ENCODE measurements around the gene SLC12A7. TPM values are rescaled to one million over a fixed set of nuclear protein-coding genes. Genes with fewer than 3 reads are reported as not detected.

Gene SLC12A7
- polyA plus RNA-seq, 4 donors = 32.7 to 47.0 (median 33.7) TPM

DNA sequence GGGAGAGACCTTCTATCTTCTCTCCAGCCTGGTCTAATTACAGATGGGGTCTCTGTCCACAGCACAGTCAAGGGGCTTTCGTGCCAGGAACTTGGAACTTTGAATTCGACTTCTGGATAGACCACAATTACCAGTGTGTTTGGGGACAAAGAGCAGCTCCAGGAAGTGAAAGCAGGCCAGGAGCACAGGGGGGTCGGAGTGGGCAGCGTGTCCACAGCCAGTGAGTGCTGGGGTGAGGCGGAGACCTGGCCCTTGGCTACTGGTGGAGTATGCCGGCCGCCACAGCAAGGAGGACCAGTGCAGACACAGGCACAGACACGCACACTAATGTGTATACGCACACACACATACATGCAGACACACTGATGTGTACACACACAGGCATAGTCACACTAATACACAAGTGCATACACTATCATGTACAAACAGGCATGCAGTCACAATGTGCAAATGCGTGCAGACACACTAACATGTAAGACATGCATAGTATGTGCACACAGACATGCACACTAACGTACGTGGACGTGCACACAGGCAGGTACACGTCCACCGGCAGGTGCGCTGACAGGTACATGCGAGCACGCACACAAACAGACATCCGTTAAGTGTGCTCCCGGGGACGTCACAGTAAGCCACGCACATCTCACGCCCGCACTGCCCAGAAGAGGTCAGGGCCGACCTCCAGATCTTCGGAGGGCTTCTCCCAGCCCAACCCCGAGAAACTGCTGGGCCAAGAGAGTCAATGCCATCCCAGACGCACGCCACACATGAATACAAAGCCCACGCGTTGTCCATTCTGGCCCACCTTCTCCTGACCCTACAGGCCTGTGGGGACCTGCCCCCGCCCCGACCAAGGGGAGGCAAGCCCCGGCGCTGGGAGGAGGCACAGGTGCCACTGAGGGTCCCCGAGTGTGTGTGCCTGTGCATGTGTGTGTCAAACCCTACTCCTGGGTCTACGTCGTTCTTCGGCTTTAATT lies 56.8 kb downstream of the SLC12A7 start:
- DNase-seq (ENCODE audit: low read depth in 4 of 4, low spot score in 3 of 4) = no peak

DNA sequence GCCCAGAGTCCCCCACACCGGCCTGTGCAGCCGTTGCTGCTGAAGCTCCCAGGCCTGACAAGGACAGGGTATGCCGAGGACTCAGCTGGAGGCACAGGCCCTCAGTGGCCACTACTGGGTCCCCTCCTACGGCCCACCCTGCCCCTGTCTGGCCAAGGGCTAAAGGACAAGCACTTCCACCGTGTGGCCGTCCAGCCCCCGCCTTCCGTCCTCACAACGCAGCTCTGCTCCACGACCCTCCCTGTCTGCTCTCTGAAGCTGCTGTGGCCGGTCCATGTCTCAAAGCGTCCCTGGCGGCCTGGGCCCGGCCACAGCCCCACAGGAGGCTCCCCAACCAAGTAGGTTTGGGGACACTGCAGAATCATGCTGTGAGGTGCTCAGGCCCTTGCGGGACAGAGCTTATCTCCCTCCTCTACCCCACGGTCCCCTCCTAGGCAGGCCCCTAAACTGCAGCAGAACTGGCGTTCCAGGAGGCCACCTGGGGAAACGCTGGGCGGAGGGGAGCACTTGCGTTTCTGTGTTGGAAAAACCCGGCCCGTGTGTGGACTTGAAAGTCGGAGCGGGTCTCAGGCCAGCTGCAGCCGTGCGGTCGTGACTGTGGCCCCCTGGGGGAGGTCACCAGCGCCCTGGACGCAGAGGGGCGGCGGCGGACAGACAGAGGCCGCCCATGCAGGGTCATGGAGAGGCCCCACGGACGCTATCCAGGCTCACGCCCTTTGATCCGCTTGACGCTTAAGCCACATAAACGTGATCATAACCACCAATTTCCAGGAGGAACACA lies 57.7 kb downstream of the SLC12A7 start:
- no peak for DNase-seq (ENCODE audit: low read depth in 4 of 4, low spot score in 3 of 4)

DNA sequence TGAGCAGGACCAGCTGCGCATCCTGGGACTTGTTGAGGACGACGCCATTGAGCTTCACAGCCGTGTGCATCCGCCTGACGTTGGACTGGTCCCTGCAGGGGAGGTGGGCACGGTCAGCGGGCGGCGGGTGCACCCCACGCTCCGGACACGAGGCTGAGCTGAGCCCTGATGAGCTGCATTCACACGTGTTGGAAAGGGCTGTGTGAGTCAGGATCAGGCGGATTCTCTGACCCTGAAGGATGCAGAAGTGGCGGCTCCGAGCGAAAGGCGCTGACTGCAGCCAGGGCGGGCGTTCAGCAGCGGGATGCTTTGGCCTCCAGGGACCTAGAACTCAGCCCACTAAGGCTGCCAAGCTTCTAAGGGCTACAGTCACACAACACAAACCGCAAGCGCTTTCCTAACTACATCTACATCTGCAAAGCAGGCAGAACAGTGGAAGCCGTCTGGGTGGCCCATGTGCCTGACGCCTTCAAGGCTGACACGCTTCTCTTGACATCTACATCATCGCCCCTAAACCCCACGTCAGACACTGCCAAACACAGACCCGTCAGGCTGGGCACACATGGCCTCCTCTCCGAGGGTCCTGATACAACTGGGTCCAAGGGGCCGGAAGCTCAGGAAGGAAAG lies 58.4 kb downstream of the SLC12A7 start:
- DNase-seq (ENCODE audit: low read depth in 4 of 4, low spot score in 3 of 4) = no peak

DNA sequence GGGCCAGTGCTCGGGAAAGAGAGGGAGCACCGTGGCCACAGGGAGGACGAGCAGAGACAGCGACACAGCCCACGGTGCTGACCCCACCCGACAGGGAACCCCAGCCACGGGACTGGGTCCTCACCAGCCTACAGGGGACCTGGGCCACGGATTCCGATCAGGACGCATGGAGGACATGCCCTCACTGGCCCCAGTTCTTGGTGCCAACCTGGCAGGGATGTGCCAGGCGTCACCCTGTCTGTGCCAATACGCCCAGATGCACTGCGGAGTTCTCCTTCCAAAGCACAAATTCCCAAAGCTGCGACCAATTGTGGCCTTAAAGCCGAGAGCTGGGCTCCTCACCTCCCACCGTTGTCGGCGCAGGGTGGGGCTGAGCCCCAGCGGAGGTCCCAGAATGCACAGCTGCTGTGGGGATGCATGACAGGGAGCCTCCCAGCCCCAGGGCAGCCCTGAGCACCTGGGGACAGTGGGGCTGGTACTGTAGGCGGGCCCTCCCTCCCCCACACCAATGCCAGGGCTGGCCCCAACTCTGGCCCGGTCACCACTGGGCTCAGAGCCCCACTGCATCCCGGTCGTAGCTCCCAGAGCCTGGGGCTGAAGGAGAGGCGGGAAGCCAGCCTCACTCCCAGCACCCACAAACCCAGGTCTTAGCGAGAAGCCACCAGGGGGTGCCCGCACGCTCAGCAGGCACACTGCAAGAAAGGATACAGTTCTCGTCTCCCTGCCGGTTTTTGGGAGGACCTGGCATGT lies 59.0 kb downstream of the SLC12A7 start:
- DNase-seq (ENCODE audit: low read depth in 4 of 4, low spot score in 3 of 4) = no peak

DNA sequence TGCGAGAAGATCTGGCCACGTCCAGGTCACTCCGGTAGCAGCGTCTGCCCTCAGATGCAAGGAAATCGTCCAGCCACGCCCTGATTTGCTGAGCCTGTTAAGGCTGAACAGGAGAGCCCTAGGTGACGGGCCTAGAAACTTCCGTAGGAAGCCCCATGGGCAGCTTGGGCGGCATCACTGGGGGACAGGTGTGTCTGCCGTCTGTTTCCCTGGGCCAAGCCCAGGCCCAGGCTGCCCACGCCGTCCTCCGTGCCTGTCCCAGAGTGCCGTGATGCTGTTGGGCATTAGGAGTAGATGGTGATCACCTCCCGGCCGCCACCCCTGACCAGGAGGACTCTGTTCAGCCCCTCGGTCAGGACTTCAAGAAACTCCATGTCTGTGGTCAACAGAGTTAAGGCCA lies 59.8 kb downstream of the SLC12A7 start:
- DNase-seq (ENCODE audit: low read depth in 4 of 4, low spot score in 3 of 4) = no peak

DNA sequence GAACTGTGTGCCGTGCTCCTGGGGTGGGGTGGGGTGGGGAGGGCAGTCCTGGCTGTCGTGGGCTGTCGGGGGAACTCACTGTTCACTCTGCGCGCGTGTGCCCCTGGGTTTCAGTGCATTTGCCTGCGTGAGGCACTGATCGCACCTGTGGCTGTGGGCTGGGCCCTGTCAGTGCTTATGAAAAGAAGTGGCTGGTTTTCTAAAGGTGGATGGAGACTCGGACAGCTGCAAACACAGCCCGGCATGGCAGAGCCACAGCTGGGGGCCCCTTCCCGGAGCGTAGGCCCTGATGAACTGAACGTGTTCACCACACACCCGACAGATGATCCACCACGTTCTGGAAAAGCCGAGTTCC lies 60.5 kb downstream of the SLC12A7 start:
- no peak for DNase-seq (ENCODE audit: low read depth in 4 of 4, low spot score in 3 of 4)

DNA sequence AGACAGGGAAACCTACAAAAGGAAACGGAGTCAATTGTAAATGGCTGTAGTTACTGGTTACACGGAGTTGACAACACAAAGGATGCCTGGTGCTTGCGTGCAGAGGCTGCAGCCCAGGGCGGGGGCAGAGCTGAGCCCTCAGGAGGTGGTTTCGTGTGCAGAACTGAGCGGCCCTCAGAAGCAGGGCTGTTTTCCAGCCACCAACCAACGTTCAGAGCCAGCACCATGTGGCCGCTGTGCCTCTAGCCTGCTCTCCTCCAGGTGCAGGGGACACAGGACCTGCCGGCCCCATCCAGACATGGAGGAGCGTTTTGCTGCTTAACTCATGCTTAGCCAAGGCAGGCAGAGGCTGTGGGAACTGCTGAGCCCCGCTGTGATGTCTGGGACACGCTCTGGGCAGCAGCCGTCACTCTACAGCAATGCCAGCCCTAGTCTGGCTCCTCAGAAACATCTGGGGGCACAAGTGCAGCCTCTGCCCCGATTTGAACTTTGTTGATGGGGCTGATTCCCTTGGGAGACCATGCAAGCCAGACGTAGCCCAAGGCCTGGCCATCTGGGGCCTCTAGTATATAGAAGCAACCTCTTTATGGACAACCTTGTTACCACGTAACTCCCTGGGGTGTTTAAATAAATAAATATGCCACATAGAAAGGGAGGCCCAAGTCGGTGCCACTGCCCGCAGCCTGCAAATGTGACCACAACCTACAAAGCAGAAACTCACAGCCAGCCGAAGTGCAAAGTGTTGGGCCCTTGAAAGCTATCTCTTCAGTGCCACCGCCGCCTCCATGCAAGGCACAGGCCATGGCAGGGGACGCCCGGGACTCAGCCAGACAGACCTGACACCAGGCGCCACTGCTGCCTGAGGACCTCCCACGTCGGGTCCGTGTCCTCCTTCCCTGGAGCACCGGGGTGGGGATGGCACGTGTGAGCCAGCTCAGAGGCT lies 61.2 kb downstream of the SLC12A7 start:
- no peak for DNase-seq (ENCODE audit: low read depth in 4 of 4, low spot score in 3 of 4)

DNA sequence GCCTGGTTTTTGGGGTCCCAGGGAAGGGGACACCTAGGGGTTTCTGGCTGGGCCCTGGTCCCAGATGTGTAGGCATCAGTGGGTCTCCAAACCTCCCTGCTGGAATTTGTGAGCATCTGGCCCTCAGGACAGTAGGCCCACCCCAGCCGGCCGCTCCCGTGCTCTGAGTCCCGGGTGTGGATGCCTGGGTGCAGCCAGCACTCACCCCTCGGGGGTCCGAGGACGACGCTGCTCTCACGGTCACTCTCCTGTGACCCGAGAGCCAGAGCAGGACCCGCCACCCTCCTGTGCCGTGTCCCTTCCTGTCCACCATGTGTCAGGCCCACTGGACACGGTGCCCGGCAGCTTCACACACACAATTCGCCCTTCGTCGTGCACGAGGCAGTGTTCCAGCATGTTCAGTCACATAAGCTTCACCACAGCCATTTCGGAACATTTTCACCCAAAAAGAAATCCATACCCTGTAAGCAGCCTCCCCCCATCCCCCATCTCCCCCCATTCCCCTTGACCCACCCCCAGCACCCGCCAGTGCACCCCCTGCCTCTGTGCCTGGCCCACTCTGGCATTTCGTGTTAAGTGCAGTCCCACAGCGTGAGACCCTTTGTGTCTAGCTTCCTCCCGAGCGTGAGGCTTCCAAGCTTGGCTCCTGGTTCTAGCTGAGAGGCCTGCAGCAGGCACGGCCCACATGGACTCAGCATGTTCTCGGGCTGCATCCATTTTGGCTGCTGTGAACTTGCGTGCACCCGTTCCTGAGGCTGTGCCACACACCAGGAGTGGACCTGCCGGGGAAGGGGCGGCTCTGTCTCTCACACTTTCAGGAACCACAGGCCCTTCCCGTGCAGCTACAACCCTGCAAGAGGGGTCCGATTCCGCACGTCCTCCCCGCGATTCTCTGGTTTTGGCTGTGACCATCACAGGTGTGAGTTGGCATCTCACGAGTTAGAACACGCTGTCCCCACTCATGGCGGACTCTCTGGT lies 62.7 kb downstream of the SLC12A7 start:
- DNase-seq (ENCODE audit: low read depth in 4 of 4, low spot score in 3 of 4) = no peak

DNA sequence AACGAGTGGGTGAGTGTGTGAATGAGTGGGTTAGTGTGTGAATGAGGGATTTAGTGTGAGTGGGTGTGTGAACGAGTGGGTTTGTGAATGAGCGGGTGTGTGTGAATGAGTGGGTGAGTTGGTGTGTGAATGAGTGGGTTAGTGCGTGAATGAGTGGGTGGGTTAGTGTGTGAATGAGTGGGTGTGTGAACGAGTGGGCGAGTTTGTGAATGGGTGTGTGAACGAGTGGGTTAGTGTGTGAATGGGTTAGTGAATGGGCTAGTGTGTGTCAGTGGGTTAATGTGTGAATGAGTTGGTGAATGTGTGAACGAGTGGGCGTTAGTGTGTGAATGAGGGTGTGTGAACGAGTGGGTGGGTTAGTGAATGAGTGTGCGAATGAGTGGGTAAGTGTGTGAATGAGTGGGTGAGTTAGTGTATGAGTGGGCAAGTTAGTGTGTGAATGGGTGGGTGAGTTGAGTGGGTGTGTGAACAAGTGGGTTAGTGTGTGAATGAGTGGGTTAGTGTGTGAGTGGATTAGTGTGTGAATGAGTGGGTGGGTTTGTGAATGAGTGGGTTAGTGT lies 63.6 kb downstream of the SLC12A7 start:
- no peak for DNase-seq (ENCODE audit: low read depth in 4 of 4, low spot score in 3 of 4)

DNA sequence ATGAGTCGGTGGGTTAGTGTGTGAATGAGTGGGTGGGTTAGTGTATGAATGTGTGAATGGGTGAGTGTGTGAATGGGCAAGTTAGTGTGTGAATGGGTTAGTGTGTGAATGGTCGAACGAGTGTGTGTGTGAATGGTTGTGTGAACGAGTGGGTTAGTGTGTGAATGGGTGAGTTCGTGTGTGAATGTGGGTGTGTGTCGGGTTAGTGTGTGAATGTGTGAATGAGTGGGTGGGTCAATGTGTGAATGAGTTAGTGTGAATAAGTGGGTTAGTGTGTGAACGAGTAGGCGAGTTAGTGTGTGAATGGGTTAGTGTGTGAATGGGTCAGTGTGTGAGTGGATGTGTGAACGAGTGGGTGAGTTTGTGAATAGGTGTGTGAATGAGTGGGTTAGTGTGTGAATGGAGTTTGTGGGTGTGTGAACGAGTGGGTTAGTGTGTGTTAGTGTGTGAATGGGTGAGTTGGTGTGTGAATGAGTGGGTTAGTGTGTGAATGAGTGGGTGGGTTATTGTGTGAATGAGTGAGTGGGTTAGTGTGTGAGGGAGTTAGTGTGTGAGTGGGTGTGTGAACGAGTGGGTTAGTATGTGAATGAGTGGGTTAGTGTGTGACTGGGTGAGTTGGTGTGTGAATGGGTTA lies 64.4 kb downstream of the SLC12A7 start:
- no peak for DNase-seq (ENCODE audit: low read depth in 4 of 4, low spot score in 3 of 4)

DNA sequence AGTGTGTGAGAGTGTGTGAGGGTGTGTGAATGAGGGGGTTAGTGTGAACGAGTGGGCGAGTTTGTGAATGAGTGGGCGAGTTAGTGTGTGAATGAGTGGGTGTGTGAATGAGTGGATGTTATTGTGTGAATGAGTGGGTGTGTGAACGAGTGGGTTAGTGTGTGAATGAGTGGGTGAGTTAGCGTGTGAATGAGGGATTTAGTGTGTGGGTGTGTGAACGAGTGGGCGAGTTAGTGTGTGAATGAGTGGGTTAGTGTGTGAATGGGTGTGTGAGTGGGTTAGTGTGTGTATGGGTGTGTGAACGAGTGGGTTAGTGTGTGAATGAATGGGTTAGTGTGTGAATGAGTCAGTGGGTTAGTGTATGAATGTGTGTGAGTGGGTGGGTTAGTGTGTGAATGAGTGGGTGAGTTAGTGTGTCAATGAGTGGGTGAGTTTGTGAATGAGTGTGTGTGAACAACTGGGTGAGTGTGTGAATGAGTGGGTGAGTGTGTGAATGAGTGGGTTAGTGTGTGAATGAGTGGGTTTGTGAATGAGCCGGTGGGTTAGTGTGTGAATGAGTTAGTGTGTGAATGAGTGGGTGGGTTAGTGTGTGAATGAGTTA lies 65.8 kb downstream of the SLC12A7 start:
- no peak for DNase-seq (ENCODE audit: low read depth in 4 of 4, low spot score in 3 of 4)

DNA sequence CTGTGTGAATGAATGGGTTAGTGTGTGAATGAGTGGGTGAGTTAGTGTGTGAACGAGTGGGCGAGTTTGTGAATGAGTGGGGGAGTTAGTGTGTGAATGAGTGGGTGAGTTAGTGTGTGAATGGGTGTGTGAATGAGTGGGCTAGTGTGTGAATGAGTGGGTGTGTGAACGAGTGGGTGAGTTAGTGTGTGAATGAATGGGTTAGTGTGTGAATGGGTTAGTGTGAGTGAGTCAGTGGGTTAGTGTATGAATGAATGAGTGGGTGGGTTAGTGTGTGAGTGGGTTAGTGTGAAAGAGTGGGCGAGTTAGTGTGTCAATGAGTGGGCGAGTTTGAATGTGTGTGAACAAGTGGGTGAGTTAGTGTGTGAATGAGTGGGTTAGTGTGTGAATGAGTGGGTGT lies 67.7 kb downstream of the SLC12A7 start:
- no peak for DNase-seq (ENCODE audit: low read depth in 4 of 4, low spot score in 3 of 4)

DNA sequence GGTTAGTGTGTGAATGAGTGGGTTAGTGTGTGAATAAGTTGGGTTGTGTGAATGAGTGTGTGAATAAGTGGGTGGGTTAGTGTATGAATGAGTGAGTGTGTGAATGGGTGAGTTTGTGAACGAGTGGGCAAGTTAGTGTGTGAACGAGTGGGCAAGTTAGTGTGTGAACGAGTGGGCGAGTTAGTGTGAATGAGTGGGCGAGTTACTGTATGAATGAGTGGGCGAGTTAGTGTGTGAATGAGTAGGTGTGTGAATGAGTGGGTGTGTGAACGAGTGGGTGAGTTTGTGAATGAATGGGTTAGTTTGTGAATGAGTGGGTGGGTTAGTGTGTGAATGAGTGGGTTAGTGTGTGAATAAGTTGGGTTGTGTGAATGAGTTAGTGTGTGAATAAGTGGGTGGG lies 68.5 kb downstream of the SLC12A7 start:
- DNase-seq (ENCODE audit: low read depth in 4 of 4, low spot score in 3 of 4) = no peak

DNA sequence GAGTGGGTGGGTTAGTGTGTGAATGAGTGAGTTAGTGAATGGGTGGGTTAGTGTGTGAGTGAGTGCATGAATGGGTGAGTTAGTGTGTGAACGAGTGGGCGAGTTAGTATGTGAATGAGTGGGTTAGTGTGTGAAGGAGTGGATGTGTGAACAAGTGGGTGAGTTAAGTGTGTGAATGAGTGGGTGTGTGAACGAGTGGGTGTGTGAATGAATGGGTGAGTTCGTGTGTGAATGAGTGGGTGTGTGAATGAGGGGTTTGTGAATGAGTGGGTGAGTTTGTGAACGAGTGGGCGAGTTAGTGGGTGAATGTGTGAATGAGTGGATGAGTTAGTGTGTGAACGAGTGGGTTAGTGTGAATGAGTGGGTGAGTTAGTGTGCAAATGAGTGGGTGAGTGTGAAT lies 69.2 kb downstream of the SLC12A7 start:
- DNase-seq (ENCODE audit: low read depth in 4 of 4, low spot score in 3 of 4) = no peak

DNA sequence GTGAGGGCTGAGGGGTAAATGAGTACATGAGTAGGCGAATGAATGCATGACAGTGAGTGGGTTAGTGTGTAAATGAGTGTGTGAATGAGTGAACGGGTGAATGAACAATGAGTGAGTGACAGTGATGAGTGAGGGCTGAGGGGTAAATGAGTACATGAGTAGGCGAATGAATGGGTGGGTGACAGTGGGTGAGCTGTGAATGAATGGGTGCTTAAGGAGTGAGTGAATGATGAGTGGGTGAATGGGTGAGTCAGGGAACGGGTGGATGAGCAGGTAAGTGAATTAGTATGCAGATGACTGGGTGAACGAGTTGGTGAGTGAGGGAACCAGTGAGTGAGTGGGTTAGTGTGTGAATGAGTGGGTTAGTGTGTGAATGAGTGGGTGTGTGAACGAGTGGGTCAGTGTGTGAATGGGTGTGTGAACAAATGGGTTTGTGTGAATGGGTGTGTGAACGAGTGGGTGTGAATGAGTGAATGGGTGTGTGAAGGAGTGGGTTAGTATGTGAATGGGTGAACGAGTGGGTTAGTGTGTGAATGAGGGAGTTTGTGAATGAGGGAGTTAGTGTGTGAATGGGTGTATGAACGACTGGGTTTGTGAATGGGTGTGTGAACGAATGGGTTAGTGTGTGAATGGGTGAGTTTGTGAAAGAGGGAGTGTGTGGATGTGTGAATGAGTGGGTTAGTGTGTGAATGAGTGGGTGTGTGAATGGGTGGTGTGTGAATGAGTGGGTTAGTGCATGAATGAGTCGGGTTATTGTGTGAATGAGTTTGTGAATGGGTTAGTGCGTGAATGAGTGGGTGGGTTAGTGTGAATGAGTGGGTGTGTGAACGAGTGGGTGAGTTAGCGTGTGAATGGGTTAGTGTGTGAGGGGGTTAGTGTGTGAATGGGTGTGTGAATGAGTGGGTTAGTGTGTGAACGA lies 70.4 kb downstream of the SLC12A7 start:
- no peak for DNase-seq (ENCODE audit: low read depth in 4 of 4, low spot score in 3 of 4)

DNA sequence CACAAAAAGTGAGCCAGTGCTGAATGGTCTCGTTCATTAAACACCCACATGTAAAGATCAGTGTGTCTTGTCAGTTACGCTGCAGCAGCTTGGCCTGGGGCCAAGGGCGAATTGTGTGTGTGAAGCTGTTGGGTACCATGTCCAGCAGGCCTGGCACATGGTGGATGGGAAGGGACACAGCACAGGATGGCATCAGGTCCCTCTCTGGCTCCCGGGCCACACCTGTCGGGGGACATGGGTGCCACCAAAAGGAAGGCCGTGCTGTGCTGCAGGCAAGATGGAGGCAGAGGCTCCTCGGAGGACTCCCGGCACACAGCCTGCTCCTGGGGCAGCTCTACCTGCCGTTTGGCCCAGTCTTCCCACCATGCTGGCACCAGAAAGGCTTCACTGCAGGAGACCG lies 71.3 kb downstream of the SLC12A7 start:
- no peak for DNase-seq (ENCODE audit: low read depth in 4 of 4, low spot score in 3 of 4)
